Measurements from ENCODE around the gene MEF2A.

GRCh38 chr15:99708563-99708962 is 142.8 kb downstream of the MEF2A start:
- no peak for TF ChIP-seq EP300 (IDR thresholded peaks at IDR 0.05; ENCODE audit: low read length)
- TF ChIP-seq SNRNP70 (optimal IDR thresholded peaks at IDR 0.05; ENCODE audit: low read depth, low read length): no peak
- no peak for TF ChIP-seq ZNF668 (CRISPR knock-in tag; IDR thresholded peaks at IDR 0.05)

All from K562 (cell line).